HG02943 (cell line): ENCODE results near the gene PLCL2.
"Not testable (repeated sequence)": the region's sequence is repeated elsewhere in the genome, so short reads cannot be mapped to it uniquely, and the experiment has no call there.

Source experiments
- ATAC-seq: cut with Tn5 transposase; IDR thresholded peaks from one replicate; pipeline ENCODE4 v1.9.1; 2021; ENCODE audit warnings: mild to moderate bottlenecking, low read depth, moderate library complexity; ENCODE audit not compliant: unreplicated experiment

PLCL2 gene

GRCh38 chr3:16944356-16944755 is 59.6 kb downstream of the PLCL2 start:
- ATAC-seq = no peak

GRCh38 chr3:16945330-16945729 is 60.6 kb downstream of the PLCL2 start:
- ATAC-seq = no peak

- ATAC-seq = no peak
Measured at GRCh38 chr3:16950282-16950681, 65.5 kb downstream of the PLCL2 start.

- ATAC-seq = no peak
Measured at GRCh38 chr3:16950845-16951244, 66.1 kb downstream of the PLCL2 start.

GRCh38 chr3:16957852-16958251 is 73.1 kb downstream of the PLCL2 start:
- ATAC-seq = not testable (repeated sequence)

GRCh38 chr3:16960125-16960524 is 75.4 kb downstream of the PLCL2 start:
- ATAC-seq = no peak

- no peak for ATAC-seq
Measured at GRCh38 chr3:16961621-16962205, 77.0 kb downstream of the PLCL2 start.

- ATAC-seq = no peak
Measured at GRCh38 chr3:16975083-16975482, 90.3 kb downstream of the PLCL2 start.

GRCh38 chr3:16978234-16978920 is 93.6 kb downstream of the PLCL2 start:
- ATAC-seq = no peak

GRCh38 chr3:16978921-16979271 is 94.1 kb downstream of the PLCL2 start:
- no peak for ATAC-seq

GRCh38 chr3:16979769-16980515 is 95.2 kb downstream of the PLCL2 start:
- not testable (repeated sequence) for ATAC-seq

GRCh38 chr3:16980526-16980925 is 95.8 kb downstream of the PLCL2 start:
- not testable (repeated sequence) for ATAC-seq

GRCh38 chr3:16982460-16982859 is 97.7 kb downstream of the PLCL2 start:
- ATAC-seq = no peak

- ATAC-seq = no peak
Measured at GRCh38 chr3:16985608-16986007, 100.9 kb downstream of the PLCL2 start.

- ATAC-seq = no peak
Measured at GRCh38 chr3:16987141-16987540, 102.4 kb downstream of the PLCL2 start.

GRCh38 chr3:16990163-16990562 is 105.4 kb downstream of the PLCL2 start:
- no peak for ATAC-seq

- no peak for ATAC-seq
Measured at GRCh38 chr3:16992198-16992597, 107.4 kb downstream of the PLCL2 start.

GRCh38 chr3:16993227-16993626 is 108.5 kb downstream of the PLCL2 start:
- no peak for ATAC-seq

- no peak for ATAC-seq
Measured at GRCh38 chr3:16994854-16995525, 110.2 kb downstream of the PLCL2 start.

GRCh38 chr3:16995601-16996000 is 110.8 kb downstream of the PLCL2 start:
- ATAC-seq = no peak

GRCh38 chr3:16998236-16998923 is 113.6 kb downstream of the PLCL2 start:
- ATAC-seq = no peak
